Activated T-helper 2 cell treated with anti-CD3 and anti-CD28 coated beads, Interferon-gamma antibody, Interleukin-2, Interleukin-4, amounts not matched to agents 10 μg/mL and 5 μg/mL and 100 μg/mL, durations not matched to agents 14 hours and 24 hours and 36 hours (primary cell): ENCODE results near the gene CTPS2. TPM values are rescaled to one million over a fixed set of nuclear protein-coding genes. Genes with fewer than 3 reads are reported as not detected.

Source experiments
- DNase-seq: peaks from one replicate; pipeline ENCODE4 v3.0.0; 2021; ENCODE audit warnings: low spot score
- H3K27ac Mint-ChIP-seq: one replicate; pipeline ENCODE4 v1.8.0; 2021; ENCODE audit warnings: mixed read lengths
- H3K27me3 Mint-ChIP-seq: one replicate; pipeline ENCODE4 v1.8.0; 2021; ENCODE audit warnings: low read depth, mixed read lengths
- H3K36me3 Mint-ChIP-seq: one replicate; pipeline ENCODE4 v1.8.0; 2021; ENCODE audit warnings: low read depth, mixed read lengths
- H3K4me1 Mint-ChIP-seq: one replicate; pipeline ENCODE4 v1.8.0; 2021; ENCODE audit warnings: low read depth, mixed read lengths
- H3K4me3 Mint-ChIP-seq: one replicate; pipeline ENCODE4 v1.8.0; 2021; ENCODE audit warnings: low read depth, mild to moderate bottlenecking, moderate library complexity, mixed read lengths
- H3K9me3 Mint-ChIP-seq: one replicate; pipeline ENCODE4 v1.8.0; 2021; ENCODE audit warnings: mixed read lengths
- intact Hi-C: fragments of 100-400 bp; cut with micrococcal nuclease; formaldehyde crosslinking; loops from one replicate; pipeline ENCODE4 v1.15.1; 2023
- total RNA-seq: library from RNA; stranded (reverse); gene quantifications from 2 replicates; pipeline ENCODE4 v1.2.3, GENCODE V29; 2022

CTPS2 gene
- total RNA-seq, 1 donor from 2014 or later, result 9.3 TPM

DNA sequence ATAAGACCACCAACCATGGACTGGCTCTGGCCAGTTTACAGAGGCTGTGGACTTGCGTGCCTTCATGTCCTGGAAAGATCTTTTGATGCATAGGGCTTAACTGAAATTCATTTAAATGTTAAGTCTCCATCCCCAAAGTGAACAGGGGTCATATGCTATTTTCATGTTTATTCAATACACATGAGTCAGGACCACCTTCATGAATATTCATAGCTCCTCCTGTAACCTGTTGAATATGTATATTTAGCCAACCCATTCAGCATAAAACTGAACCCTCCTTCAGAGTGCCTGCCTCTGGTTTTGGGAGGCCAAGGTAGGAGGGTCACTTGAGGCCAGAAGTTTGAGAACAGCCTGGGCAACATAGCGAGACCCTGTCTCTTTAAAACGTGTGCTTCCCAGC is 7.1 kb downstream of the CTPS2 start:
- Mint-ChIP-seq H3K27ac (no peak overlapping the region), H3K4me1 (peaks cover 5% of the 10 kb centered on the region), H3K9me3 (no peaks in the 10 kb centered on the region), H3K36me3 (peaks cover 10% of the 10 kb centered on the region), H3K4me3 (no peak overlapping the region), H3K27me3 (no peaks in the 10 kb centered on the region)
- intact Hi-C loops, result no loop called here
- no peak for DNase-seq

DNA sequence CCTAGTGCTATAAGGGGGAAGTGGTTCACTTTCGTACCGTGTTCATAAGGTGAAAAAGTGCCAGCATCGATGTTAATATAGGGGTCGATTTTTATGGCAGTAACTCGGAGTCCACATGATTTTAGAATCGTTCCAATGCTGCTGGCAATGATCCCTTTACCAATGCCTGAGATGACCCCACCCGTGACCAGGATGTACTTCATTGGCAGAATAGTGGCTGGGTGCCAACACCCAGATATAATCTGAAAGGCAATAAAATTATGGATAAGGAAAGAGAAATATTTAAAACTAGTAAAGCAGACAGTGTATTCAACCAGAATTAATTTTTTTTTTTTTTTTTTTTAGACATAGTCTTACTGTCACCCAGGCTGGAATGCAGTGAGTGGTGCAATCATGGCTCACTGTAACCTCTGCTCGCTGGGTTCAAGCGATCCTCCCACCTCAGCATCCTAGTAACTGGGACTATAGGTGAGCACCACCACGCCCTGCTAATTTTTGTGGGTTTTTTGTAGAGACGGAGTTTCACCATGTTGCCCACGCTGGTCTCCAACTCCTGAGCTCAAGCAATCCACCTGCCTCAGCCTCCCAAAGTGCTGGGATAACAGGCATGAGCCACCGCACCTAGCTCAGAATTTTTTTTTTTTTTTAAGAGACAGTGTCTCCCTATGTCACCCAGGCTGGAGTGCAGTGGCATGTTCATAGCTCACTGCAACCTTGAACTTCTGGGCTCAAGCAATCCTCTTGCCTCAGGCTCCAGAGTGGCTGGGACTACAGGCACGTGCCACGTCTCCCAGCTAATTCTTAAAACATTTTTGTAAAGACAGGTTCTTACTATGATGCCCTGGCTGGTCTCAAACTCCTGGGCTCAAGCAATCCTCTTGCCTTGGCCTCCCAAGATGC is 9.5 kb downstream of the CTPS2 start:
- Mint-ChIP-seq H3K4me1 (no peaks in the 10 kb centered on the region), H3K36me3 (peaks cover 3% of the 10 kb centered on the region), H3K9me3 (no peaks in the 10 kb centered on the region), H3K27ac (no peak overlapping the region), H3K27me3 (no peaks in the 10 kb centered on the region), H3K4me3 (no peak overlapping the region)
- intact Hi-C loops, result no loop called here
- DNase-seq, result no peak

DNA sequence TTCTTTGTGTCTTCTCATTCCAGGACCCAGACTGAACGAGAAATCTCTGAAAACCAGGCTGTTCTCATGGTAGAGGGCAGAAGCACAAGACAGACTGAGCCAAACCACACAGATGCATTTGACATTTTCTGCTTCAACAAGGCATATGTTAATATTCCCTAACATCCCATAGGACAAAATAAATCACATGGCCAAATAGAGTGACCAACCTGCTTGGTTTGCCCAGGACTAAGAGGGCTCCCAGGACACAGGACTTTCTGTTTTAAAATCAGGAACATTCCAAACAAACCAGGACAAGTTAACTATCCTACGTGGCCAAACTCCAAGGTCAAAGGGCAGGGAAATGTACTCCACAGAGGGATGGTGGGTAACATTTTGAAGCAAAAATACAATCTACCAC is 11.7 kb downstream of the CTPS2 start:
- Mint-ChIP-seq H3K9me3 (no peaks in the 10 kb centered on the region), H3K36me3 (peaks cover 9% of the 10 kb centered on the region), H3K27ac (no peak overlapping the region), H3K27me3 (no peaks in the 10 kb centered on the region), H3K4me1 (no peaks in the 10 kb centered on the region), H3K4me3 (no peak overlapping the region)
- no peak for DNase-seq
- intact Hi-C loops, result no loop called here

DNA sequence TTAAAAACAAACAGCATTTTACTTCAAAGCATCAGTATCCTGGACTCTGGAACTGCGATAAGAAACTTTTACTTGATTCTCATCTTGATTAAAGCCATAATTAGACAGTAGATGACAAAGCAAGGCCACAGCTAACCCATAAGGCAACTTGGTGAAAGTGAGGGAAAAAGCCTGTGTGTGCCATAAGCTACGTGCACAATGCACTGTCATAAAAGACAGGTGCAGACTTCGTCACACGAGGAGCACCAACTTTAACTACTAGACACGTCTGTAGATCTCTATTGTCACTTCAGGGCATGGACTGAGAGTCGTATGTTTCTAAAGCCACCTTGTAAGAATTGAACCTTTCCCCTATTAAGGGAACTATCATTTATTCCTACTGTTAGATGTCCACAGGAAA is 13.1 kb downstream of the CTPS2 start:
- H3K27ac Mint-ChIP-seq, result no peak overlapping the region

DNA sequence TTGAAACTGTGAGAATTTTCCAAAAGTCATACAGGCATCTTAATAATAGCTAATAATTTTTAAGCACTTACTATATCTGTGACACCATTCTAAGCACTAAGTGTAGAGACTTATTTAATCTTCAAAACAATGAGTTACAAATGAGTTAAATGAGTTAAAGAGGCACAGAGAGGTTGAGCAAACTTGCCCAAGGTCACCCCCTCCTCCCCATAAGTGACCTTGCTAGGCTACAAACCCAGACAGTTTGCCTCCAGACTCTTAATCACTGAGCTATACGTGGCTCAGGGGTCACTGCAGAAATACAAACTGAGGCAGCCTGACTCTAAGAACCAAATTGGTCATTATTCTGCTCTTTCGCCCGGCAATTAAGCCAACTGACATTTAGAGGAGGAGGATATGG is 15.5 kb downstream of the CTPS2 start:
- no peak overlapping the region for H3K4me3 Mint-ChIP-seq
- no peaks in the 10 kb centered on the region for H3K27me3 Mint-ChIP-seq
- DNase-seq, result no peak
- no peak overlapping the region for H3K27ac Mint-ChIP-seq
- H3K36me3 Mint-ChIP-seq, result peaks cover 6% of the 10 kb centered on the region
- no peaks in the 10 kb centered on the region for H3K4me1 Mint-ChIP-seq
- intact Hi-C loops, result no loop called here
- no peaks in the 10 kb centered on the region for H3K9me3 Mint-ChIP-seq

More for the DNA sequence above, 13.1 kb downstream of the CTPS2 start:
- H3K4me1 Mint-ChIP-seq, result no peaks in the 10 kb centered on the region
- no peaks in the 10 kb centered on the region for H3K9me3 Mint-ChIP-seq
- H3K36me3 Mint-ChIP-seq, result peaks cover 9% of the 10 kb centered on the region
- H3K27me3 Mint-ChIP-seq, result no peaks in the 10 kb centered on the region
- H3K4me3 Mint-ChIP-seq, result no peak overlapping the region
- no peak for DNase-seq
- intact Hi-C loops, result no loop called here

DNA sequence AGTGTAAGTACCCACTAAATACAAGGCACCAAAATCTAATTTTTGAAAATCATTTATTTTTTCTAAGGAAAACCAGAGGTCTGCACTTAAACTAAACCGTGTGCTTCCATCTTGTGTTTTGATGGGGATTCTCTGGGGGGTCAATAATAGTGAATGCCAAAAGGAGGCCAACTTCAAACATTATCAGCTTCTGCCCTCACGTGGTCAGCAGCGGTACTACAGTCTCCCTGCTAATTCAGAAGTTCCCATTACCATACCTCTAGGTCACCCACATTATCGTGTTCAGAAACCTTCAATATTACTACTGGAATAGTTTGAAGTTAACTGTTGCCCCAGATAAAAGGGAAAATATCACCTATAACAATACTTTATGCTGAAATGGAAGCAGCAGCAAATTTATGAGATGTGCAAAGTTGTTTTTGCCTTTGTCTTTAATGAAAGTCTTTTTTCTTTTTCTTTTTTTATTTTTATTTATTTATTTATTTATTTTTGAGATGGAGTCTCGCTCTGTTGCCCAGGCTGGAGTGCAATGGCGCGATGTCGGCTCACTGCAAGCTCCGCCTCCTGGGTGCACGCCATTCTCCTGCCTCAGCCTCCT is 17.3 kb downstream of the CTPS2 start:
- intact Hi-C loops, result loop anchor here (2.0 kb wide), 1 partner anchor 258 kb away; no protein-coding TSS in a partner anchor
- peak; percentile 16 for DNase-seq
- no peak overlapping the region for H3K4me3 Mint-ChIP-seq
- H3K9me3 Mint-ChIP-seq, result no peaks in the 10 kb centered on the region
- peaks cover 6% of the 10 kb centered on the region for H3K36me3 Mint-ChIP-seq
- no peak overlapping the region for H3K27ac Mint-ChIP-seq
- no peaks in the 10 kb centered on the region for H3K27me3 Mint-ChIP-seq
- no peaks in the 10 kb centered on the region for H3K4me1 Mint-ChIP-seq

DNA sequence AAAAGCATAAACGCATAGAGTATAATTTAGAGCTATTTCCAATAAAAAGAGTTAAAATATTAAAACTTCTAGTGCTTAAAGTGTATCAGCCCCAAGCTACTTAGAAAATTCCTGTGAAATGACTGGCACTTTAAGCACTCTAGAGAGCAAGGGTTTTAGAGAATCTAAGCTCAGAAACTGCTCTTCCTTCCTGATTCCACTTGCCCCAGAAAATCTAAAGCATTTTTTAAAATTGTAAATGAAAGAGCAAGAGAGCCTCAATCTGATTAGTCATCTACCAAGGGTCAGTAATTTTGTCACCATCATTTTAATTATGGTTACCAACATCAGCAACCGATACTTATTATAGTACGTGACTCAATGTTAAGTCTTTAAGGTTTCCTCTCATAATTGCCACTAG is 25.0 kb downstream of the CTPS2 start:
- Mint-ChIP-seq H3K36me3 (peaks cover 3% of the 10 kb centered on the region), H3K9me3 (no peaks in the 10 kb centered on the region), H3K27me3 (no peaks in the 10 kb centered on the region), H3K27ac (no peak overlapping the region), H3K4me3 (no peak overlapping the region), H3K4me1 (no peaks in the 10 kb centered on the region)
- DNase-seq, result no peak
- intact Hi-C loops, result no loop called here

DNA sequence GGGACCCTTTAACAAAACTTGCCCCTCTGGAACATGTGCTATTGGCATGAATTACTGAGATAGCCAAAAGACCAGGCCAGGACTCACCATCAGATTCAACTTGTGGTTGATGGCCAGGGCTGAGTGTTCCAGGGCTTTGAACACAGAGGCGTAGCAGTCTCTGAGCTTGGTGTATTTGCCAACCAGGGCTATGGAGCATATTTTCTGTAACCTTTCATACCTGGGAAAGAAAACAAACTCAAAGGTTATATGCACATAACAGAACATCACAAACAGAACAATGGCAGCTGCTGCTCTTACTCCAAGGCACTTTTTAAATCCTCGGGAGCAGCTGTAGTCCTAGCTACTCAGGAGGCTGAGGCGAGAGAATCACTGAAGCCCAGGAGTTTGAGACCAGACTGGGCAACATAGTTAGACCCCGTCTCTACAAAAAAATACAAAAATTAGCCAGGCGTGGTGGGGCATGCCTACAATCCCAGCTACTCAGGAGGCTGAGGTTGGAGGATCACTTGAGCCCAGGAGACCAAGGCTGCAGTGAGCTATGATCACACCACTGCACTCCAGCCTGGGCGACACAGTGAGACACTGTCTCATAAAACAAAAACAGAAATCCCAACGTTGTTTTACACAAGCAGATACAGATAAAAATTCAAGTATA is 29.3 kb downstream of the CTPS2 start:
- H3K9me3 Mint-ChIP-seq, result no peaks in the 10 kb centered on the region
- intact Hi-C loops, result no loop called here
- peaks cover 6% of the 10 kb centered on the region for H3K36me3 Mint-ChIP-seq
- DNase-seq, result no peak
- H3K27me3 Mint-ChIP-seq, result no peaks in the 10 kb centered on the region
- H3K27ac Mint-ChIP-seq, result no peak overlapping the region
- no peaks in the 10 kb centered on the region for H3K4me1 Mint-ChIP-seq
- no peak overlapping the region for H3K4me3 Mint-ChIP-seq

DNA sequence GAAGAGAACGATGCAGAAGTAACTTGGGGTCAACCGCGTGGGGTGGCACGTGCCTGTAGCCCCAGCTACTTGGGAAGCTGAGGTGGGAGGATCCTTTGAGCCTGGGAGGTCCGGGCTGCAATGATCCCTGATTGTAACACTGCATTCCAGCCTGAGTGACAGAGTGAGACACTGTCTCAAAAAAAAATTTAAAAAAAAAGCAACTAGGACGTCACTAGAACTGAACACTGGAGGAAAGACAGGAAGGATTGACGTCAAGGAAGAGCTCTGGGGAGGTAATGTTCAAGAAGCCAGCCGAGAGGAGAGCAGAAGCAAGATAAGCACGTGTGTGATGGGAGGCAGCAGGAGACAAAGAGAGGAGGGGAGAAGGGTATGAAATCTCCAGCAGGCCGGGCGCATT is 33.8 kb downstream of the CTPS2 start:
- H3K27me3 Mint-ChIP-seq, result no peaks in the 10 kb centered on the region
- H3K36me3 Mint-ChIP-seq, result peaks cover 6% of the 10 kb centered on the region
- DNase-seq, result no peak
- H3K27ac Mint-ChIP-seq, result no peak overlapping the region
- intact Hi-C loops, result no loop called here
- no peak overlapping the region for H3K4me3 Mint-ChIP-seq
- H3K9me3 Mint-ChIP-seq, result no peaks in the 10 kb centered on the region
- H3K4me1 Mint-ChIP-seq, result no peaks in the 10 kb centered on the region

DNA sequence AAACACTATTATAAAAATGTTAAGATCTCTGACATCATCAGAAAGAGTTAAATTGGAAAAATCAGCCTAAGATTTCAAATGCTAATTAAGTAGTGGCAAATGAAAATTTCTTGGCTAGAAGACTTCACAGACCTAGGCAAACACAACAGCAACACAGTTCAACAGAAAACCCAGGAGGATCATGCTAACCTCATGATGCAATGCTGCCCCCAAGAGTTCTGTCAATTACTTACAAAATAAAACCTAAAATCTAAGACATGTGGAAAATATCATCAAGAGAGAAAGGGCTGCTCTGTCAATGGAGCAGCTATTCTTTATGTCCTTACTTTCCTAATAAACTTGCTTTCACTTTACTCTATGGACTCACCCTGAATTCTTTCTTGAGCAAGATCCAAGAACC is 41.5 kb downstream of the CTPS2 start:
- Mint-ChIP-seq H3K9me3 (no peaks in the 10 kb centered on the region), H3K27ac (no peak overlapping the region), H3K4me3 (no peak overlapping the region), H3K4me1 (no peaks in the 10 kb centered on the region), H3K27me3 (no peaks in the 10 kb centered on the region), H3K36me3 (no peaks in the 10 kb centered on the region)
- intact Hi-C loops, result no loop called here
- DNase-seq, result no peak

DNA sequence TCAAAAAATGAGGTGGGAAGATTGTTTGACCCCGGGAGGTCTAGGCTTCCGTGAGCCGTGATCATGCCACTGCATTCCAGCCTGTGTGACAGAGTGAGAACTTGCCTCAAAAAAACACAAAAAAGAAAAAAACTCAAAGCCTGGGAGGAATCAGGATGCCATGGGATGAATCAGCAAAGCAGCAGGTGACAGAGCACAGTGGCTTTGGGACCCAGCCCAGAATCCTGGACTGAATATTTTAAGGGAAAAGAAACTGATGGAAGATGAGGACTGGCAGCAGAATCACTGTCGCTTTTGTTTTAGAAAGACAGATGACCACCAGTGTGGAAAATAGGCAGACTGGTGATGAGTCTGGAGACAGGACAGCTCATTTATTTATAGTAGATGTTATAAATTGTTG is 45.9 kb downstream of the CTPS2 start:
- Mint-ChIP-seq H3K27me3 (no peaks in the 10 kb centered on the region), H3K4me3 (no peak overlapping the region), H3K4me1 (no peaks in the 10 kb centered on the region), H3K27ac (no peak overlapping the region), H3K36me3 (no peaks in the 10 kb centered on the region), H3K9me3 (no peaks in the 10 kb centered on the region)
- DNase-seq, result no peak
- intact Hi-C loops, result no loop called here

DNA sequence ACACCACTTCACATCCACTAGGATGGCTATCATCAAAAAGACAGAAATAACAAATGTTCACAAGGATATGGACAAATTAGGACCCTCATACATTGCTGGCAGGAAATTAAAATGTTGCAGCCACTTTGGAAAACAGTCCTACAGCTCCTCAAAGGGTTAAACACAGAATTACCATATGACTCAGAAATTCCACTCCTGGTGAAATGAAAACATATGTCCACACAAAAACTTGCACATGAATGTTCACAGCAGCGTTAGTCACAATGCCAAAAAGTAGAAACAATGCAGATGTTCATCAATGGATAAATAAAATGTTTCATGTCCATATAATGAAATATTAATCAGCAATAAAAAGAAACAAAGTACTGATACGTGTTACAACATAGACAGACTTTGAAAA is 47.4 kb downstream of the CTPS2 start:
- no peaks in the 10 kb centered on the region for H3K27me3 Mint-ChIP-seq
- no peak overlapping the region for H3K27ac Mint-ChIP-seq
- no peaks in the 10 kb centered on the region for H3K36me3 Mint-ChIP-seq
- H3K9me3 Mint-ChIP-seq, result no peaks in the 10 kb centered on the region
- intact Hi-C loops, result no loop called here
- H3K4me1 Mint-ChIP-seq, result no peaks in the 10 kb centered on the region
- no peak for DNase-seq
- H3K4me3 Mint-ChIP-seq, result no peak overlapping the region

DNA sequence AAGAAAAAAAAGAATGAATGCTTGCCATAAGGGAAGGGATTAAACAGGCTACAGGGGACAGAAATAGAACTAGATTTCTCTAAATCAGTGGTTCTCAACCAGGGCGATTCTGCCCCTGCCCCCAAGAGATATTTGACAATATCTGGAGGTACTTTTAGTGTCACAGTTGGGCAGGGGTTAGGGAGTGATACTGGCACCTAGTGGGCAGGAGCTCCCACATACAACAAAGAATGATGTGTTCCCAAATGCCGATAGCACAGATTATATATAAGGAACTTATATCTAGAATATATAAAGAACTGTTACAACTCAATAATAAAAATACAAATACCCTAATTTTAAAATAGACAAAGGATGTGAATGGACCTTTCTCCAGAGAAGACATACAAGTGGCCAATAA is 47.8 kb downstream of the CTPS2 start:
- intact Hi-C loops, result no loop called here
- Mint-ChIP-seq H3K4me3 (no peak overlapping the region), H3K27ac (no peak overlapping the region), H3K36me3 (no peaks in the 10 kb centered on the region), H3K4me1 (no peaks in the 10 kb centered on the region), H3K9me3 (no peaks in the 10 kb centered on the region), H3K27me3 (no peaks in the 10 kb centered on the region)
- DNase-seq, result no peak
